ENCODE measurements around the gene PPP3CA.

GRCh38 chr4:101169044-101170014 lies 178.0 kb downstream of the PPP3CA start:
- TF ChIP-seq CTCF (IDR thresholded peaks at IDR 0.05) (peak; percentile 94), EZH2 (IDR thresholded peaks at IDR 0.05) (no peak), EZH2phosphoT487 (IDR thresholded peaks at IDR 0.05) (no peak)

Measured in neural progenitor cell (in vitro differentiated cells).